Right lobe of liver (tissue), 6 donors: ENCODE data around the gene SCFD2. TPM values are rescaled to one million over a fixed set of nuclear protein-coding genes. Genes with fewer than 3 reads are reported as not detected.
A peak's percentile ranks its signal among the peaks of the same experiment; 100 is the strongest.

Experiments
- ATAC-seq, 4 donors: fragments of 200-7000 bp; cut with Tn5 transposase; one replicate each; pipeline ENCODE4 v1.9.1; 2020; ENCODE audit warnings: mild to moderate bottlenecking in 4 of 4, moderate library complexity in 4 of 4
- DNase-seq, 3 donors: peaks; one replicate each; pipeline ENCODE4 v3.0.0-alpha.2; 2020
- H3K27ac ChIP-seq, 3 donors: fragments of 200-600 bp; one replicate each; pipeline ENCODE4 v1.8.0; 2022
- H3K27me3 ChIP-seq, 2 donors: fragments of 200-600 bp; one replicate each; pipeline ENCODE4 v1.8.0; 2022
- H3K36me3 ChIP-seq, 4 donors: fragments of 200-600 bp; sonication (generic) in 1 of 4; one replicate each; pipeline versions ENCODE4 v1.5.1 to v1.8.0; 2017 to 2022; ENCODE audit warnings: control low read depth in 1 of 4
- H3K4me1 ChIP-seq, 4 donors: fragments of 200-600 bp; sonication (generic) in 1 of 4; one replicate each; pipeline versions ENCODE4 v1.5.1 to v1.8.0; 2017 to 2022; ENCODE audit warnings: control low read depth in 1 of 4
- H3K4me3 ChIP-seq, 3 donors: fragments of 200-600 bp; one replicate each; pipeline ENCODE4 v1.8.0; 2022
- H3K9me3 ChIP-seq, 4 donors: fragments of 200-600 bp; sonication (generic) in 1 of 4; one replicate each; pipeline versions ENCODE4 v1.5.1 to v1.8.0; 2017 to 2022; ENCODE audit warnings: control low read depth in 1 of 4
- CTCF ChIP-seq, 4 donors: fragments of 200-600 bp in 3 of 4; fragments of 450-650 bp in 1 of 4; IDR thresholded peaks; one replicate each; pipeline versions ENCODE4 v1.5.1 to v1.8.0; 2016 to 2022; ENCODE audit warnings: antibody characterized with exemption in 4 of 4, mild to moderate bottlenecking in 2 of 4
- POLR2A ChIP-seq: fragments of 450-650 bp; IDR thresholded peaks from one replicate; pipeline ENCODE4 v1.6.1; 2017; ENCODE audit warnings: antibody characterized with exemption, mild to moderate bottlenecking
- WGBS: methylation state at CpG from one replicate; pipeline ENCODE4 v1.1.6; 2018; ENCODE audit warnings: low coverage, low lambda C conversion rate; ENCODE audit not compliant: insufficient coverage; ENCODE audit errors: missing lambda C conversion rate; 5-methylcytosine and 5-hydroxymethylcytosine counted together
- intact Hi-C, 2 donors: fragments of 100-400 bp; cut with DNase I; formaldehyde crosslinking; loops; one replicate each; pipeline versions ENCODE4 v1.11.2 to v1.14.1; 2022
- total RNA-seq, 6 experiments: library from RNA; depleted of rRNA in 2 of 6; stranded (reverse); fragments of >200 nt in 2 of 6; fragmentation: NEBNext Ultra II Directional in 3 of 6; extraction: Animal tissue kit (Norgen Biotek cat#: 25700) in 3 of 6; gene quantifications; one replicate each; pipeline versions ENCODE4 v1.1.0 to v1.2.4, GENCODE V29; 2016 to 2023
- donor health status: DM: no; HTN: yes; CAD: no.
- donor health status: DM: no; HTN: no; CAD: no.
- donor health status: DM: no; HTN: no; CAD: no.
- donor health status: DM: no; HTN: yes; CAD: no.
- donor health status: DM: no; HTN: yes; CAD: no.

SCFD2 gene
- total RNA-seq, 6 experiments from 2014 or later, result 7.6 to 17.1 (median 10.3) TPM

GRCh38 chr4:52964011-52964410, 401.9 kb downstream of the SCFD2 start:
- ATAC-seq (no peak), DNase-seq (no peak)
- no peak overlapping the region for H3K4me3 ChIP-seq
- no peaks in the 10 kb centered on the region for H3K36me3 ChIP-seq
- H3K27ac ChIP-seq, result no peak overlapping the region
- H3K9me3 ChIP-seq, result no peaks in the 10 kb centered on the region
- H3K27me3 ChIP-seq, result no peaks in the 10 kb centered on the region
- TF ChIP-seq CTCF (IDR thresholded peaks at IDR 0.05) (no peak), POLR2A (no peak)
- H3K4me1 ChIP-seq, result no peaks in the 10 kb centered on the region
- intact Hi-C loops, result no loop called here

GRCh38 chr4:52962721-52963120, 403.1 kb downstream of the SCFD2 start:
- H3K36me3 ChIP-seq, result no peaks in the 10 kb centered on the region
- no peak overlapping the region for H3K4me3 ChIP-seq
- H3K27ac ChIP-seq, result no peak overlapping the region
- no peak for DNase-seq
- H3K4me1 ChIP-seq, result no peaks in the 10 kb centered on the region
- H3K27me3 ChIP-seq, result no peaks in the 10 kb centered on the region
- 70% methylated on average over 3 of the region's 3 CpGs for WGBS
- H3K9me3 ChIP-seq, result no peaks in the 10 kb centered on the region
- no peak for ATAC-seq
- TF ChIP-seq CTCF (IDR thresholded peaks at IDR 0.05), result no peak
- intact Hi-C loops, result no loop called here

GRCh38 chr4:52961666-52962412, 404.0 kb downstream of the SCFD2 start:
- no peaks in the 10 kb centered on the region for H3K4me1 ChIP-seq
- no peaks in the 10 kb centered on the region for H3K9me3 ChIP-seq
- no peaks in the 10 kb centered on the region for H3K27me3 ChIP-seq
- H3K4me3 ChIP-seq, result no peak overlapping the region
- H3K27ac ChIP-seq, result no peak overlapping the region
- DNase-seq, result no peak
- peak in 2 of 4 donors; percentile 20 to 27 for ATAC-seq
- WGBS, result 97% methylated on average over 3 of the region's 3 CpGs
- intact Hi-C loops, result no loop called here
- TF ChIP-seq POLR2A (no peak), CTCF (IDR thresholded peaks at IDR 0.05) (no peak)
- no peaks in the 10 kb centered on the region for H3K36me3 ChIP-seq

- Histone ChIP-seq H3K9me3 (no peaks in the 10 kb centered on the region), H3K4me3 (no peak overlapping the region), H3K27me3 (no peaks in the 10 kb centered on the region), H3K4me1 (no peaks in the 10 kb centered on the region), H3K27ac (no peak overlapping the region), H3K36me3 (no peaks in the 10 kb centered on the region)
- TF ChIP-seq CTCF (IDR thresholded peaks at IDR 0.05) (no peak), POLR2A (no peak)
- no peak for ATAC-seq
- intact Hi-C loops, result no loop called here
- 96% methylated on average over 3 of the region's 3 CpGs for WGBS
- no peak for DNase-seq
Observed at GRCh38 chr4:52959541-52959940, 406.3 kb downstream of the SCFD2 start.
